Measurements from ENCODE around the gene ATP6V1G3.
"Not testable (repeated sequence)": the region's sequence is repeated elsewhere in the genome, so short reads cannot be mapped to it uniquely, and the experiment has no call there.

Gene ATP6V1G3

GRCh38 chr1:198497326-198498102, 43.0 kb downstream of the ATP6V1G3 start:
- DNase-seq (ENCODE audit: low read depth in 2 of 2), result no peak

- DNase-seq (ENCODE audit: low read depth in 2 of 2), result no peak
Measured at GRCh38 chr1:198496216-198497143, 44.0 kb downstream of the ATP6V1G3 start.

GRCh38 chr1:198495631-198496030, 44.8 kb downstream of the ATP6V1G3 start:
- DNase-seq (ENCODE audit: low read depth in 2 of 2), result no peak

GRCh38 chr1:198494658-198495103, 45.8 kb downstream of the ATP6V1G3 start:
- DNase-seq (ENCODE audit: low read depth in 2 of 2), result no peak

- DNase-seq (ENCODE audit: low read depth in 2 of 2), result no peak
Measured at GRCh38 chr1:198494139-198494538, 46.3 kb downstream of the ATP6V1G3 start.

GRCh38 chr1:198493329-198493728, 47.2 kb downstream of the ATP6V1G3 start:
- no peak for DNase-seq (ENCODE audit: low read depth in 2 of 2)

- no peak for DNase-seq (ENCODE audit: low read depth in 2 of 2)
Measured at GRCh38 chr1:198492872-198493271, 47.6 kb downstream of the ATP6V1G3 start.

GRCh38 chr1:198491596-198491995, 48.9 kb downstream of the ATP6V1G3 start:
- DNase-seq (ENCODE audit: low read depth in 2 of 2), result no peak

- no peak for DNase-seq (ENCODE audit: low read depth in 2 of 2)
Measured at GRCh38 chr1:198491028-198491427, 49.5 kb downstream of the ATP6V1G3 start.

GRCh38 chr1:198490224-198490623, 50.3 kb downstream of the ATP6V1G3 start:
- no peak for DNase-seq (ENCODE audit: low read depth in 2 of 2)

GRCh38 chr1:198486903-198487302, 53.6 kb downstream of the ATP6V1G3 start:
- no peak for DNase-seq (ENCODE audit: low read depth in 2 of 2)

GRCh38 chr1:198483645-198484044, 56.8 kb downstream of the ATP6V1G3 start:
- DNase-seq (ENCODE audit: low read depth in 2 of 2), result no peak

- DNase-seq (ENCODE audit: low read depth in 2 of 2), result no peak
Measured at GRCh38 chr1:198483006-198483405, 57.5 kb downstream of the ATP6V1G3 start.

GRCh38 chr1:198481661-198482060, 58.8 kb downstream of the ATP6V1G3 start:
- DNase-seq (ENCODE audit: low read depth in 2 of 2), result no peak

GRCh38 chr1:198480876-198481275, 59.6 kb downstream of the ATP6V1G3 start:
- DNase-seq (ENCODE audit: low read depth in 2 of 2), result no peak

GRCh38 chr1:198477354-198477753, 63.1 kb downstream of the ATP6V1G3 start:
- not testable (repeated sequence) for DNase-seq (ENCODE audit: low read depth in 2 of 2)
